ENCODE data around the gene NOX4.
"Not testable (repeated sequence)": the region's sequence is repeated elsewhere in the genome, so short reads cannot be mapped to it uniquely, and the experiment has no call there.

NOX4 gene

DNA sequence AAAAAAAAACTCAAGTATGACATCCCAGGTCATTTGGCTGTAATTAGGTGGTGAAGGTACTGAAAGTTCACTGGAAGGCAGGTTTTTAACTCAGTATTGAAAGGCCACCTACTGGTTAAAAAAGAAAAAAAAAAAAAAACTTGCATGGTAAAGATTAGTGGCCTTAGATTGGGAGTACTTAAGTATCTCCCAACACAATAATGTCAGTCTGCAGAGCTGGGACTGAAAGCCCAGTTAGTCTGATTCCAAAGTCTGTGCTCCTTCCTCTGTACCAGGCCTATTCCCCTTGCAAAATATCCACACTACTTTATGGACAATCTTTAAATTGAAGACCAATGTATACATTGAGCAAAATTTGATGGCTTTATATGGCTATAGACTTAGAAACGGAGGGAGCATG lies 85.5 kb downstream of the NOX4 start:
- in situ Hi-C loops (cut with MboI; ENCODE audit: low sequenced_read_pairs, unreplicated experiment): no loop called here
- TF ChIP-seq, protein P1, sequence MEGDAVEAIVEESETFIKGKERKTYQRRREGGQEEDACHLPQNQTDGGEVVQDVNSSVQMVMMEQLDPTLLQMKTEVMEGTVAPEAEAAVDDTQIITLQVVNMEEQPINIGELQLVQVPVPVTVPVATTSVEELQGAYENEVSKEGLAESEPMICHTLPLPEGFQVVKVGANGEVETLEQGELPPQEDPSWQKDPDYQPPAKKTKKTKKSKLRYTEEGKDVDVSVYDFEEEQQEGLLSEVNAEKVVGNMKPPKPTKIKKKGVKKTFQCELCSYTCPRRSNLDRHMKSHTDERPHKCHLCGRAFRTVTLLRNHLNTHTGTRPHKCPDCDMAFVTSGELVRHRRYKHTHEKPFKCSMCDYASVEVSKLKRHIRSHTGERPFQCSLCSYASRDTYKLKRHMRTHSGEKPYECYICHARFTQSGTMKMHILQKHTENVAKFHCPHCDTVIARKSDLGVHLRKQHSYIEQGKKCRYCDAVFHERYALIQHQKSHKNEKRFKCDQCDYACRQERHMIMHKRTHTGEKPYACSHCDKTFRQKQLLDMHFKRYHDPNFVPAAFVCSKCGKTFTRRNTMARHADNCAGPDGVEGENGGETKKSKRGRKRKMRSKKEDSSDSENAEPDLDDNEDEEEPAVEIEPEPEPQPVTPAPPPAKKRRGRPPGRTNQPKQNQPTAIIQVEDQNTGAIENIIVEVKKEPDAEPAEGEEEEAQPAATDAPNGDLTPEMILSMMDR (IDR thresholded peaks at IDR 0.05; ENCODE audit: borderline replicate concordance, control extremely low read depth, extremely low read depth, insufficient read depth, missing control alignments): no peak
- no peak for DNase-seq (ENCODE audit: low spot score)

- in situ Hi-C loops (cut with MboI; ENCODE audit: low sequenced_read_pairs, unreplicated experiment); DNase-seq (ENCODE audit: low spot score): not testable (repeated sequence)
Measured at GRCh38 chr11:89391654-89392053, 99.5 kb downstream of the NOX4 start.

- in situ Hi-C loops (cut with MboI; ENCODE audit: low sequenced_read_pairs, unreplicated experiment); DNase-seq (ENCODE audit: low spot score): not testable (repeated sequence)
Measured at GRCh38 chr11:89387501-89387900, 103.7 kb downstream of the NOX4 start.

GRCh38 chr11:89382986-89383385 lies 108.2 kb downstream of the NOX4 start:
- in situ Hi-C loops (cut with MboI; ENCODE audit: low sequenced_read_pairs, unreplicated experiment); DNase-seq (ENCODE audit: low spot score): not testable (repeated sequence)

- no peak for DNase-seq (ENCODE audit: low spot score)
- TF ChIP-seq, protein P1 (IDR thresholded peaks at IDR 0.05; ENCODE audit: borderline replicate concordance, control extremely low read depth, extremely low read depth, insufficient read depth, missing control alignments): no peak
- in situ Hi-C loops (cut with MboI; ENCODE audit: low sequenced_read_pairs, unreplicated experiment): no loop called here
Measured at GRCh38 chr11:89381094-89381493, 110.1 kb downstream of the NOX4 start.

DNA sequence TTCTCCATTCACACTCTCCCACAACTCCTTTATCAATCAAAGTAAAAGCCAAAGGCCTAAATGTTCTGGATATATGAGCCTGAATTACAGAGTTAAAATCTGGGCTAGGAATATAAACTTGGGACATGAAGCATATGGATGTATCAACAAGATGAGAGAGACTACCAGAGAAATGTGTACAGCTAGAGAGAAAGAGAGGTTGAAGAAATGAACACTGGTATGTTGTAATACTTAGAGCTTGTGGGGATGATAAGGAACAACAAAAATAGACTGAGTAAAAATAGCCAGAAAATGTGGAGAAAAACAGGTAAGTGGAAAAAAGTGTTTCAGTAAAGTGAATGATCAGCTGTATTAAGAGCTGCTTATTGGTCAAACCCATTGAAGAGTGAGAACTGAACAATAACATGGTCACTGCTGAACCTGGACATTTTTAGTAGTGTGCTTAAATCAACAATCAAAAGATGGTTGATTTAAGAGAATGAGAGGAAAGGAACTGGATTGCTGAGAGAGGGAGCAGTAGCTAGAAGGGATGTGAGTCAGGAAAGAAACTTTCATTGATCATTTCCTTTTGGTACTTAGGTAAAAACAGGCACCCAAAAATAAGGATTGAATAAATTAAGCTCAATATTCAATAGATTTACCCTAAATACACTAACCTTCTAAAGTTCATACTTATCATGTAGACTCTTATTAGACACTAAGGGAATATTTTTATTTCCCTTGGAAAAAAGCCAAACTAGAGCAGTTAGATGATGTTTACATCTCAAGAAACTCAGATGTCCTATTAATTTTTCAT lies 111.0 kb downstream of the NOX4 start:
- in situ Hi-C loops (cut with MboI; ENCODE audit: low sequenced_read_pairs, unreplicated experiment); DNase-seq (ENCODE audit: low spot score): not testable (repeated sequence)

DNA sequence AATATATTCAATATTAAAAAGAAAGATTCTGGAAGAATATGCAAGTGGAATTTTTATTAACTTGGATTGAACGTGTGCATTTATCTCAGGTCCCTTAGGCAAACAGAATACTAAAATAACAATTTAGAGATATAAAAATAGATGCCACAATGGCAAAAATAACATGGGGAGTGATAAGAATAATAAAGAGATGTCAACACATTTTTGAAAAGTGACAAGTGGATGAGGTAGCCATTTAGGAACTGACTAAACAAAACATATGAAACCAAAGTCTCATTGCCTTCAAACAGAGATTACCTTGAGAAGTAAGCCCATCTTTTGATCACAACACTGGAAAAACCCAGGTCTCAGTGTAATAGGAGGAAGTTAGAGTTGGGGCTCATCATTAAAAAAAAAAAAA lies 112.2 kb downstream of the NOX4 start:
- DNase-seq (ENCODE audit: low spot score); in situ Hi-C loops (cut with MboI; ENCODE audit: low sequenced_read_pairs, unreplicated experiment): not testable (repeated sequence)

GRCh38 chr11:89369356-89369755 lies 121.8 kb downstream of the NOX4 start:
- DNase-seq (ENCODE audit: low spot score); in situ Hi-C loops (cut with MboI; ENCODE audit: low sequenced_read_pairs, unreplicated experiment): not testable (repeated sequence)

DNA sequence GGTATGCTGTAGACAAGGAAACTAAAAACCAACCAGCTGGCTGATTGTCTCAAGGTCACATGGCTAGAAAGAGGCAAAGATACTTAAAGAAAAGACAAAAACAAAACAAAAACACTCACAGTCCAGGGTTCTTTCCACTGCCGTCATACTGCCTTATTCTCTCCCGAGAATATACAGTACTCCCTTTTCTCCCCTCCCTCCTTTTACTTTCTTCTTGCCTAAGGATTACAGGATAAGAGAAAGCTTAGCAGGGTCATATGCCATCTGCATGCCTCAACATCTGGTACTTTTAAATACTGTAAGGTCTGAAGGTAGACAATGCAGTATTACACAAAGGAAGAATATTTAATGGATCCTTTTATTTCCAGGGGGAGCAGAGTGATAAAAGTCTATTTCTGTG lies 126.3 kb downstream of the NOX4 start:
- DNase-seq (ENCODE audit: low spot score); in situ Hi-C loops (cut with MboI; ENCODE audit: low sequenced_read_pairs, unreplicated experiment): not testable (repeated sequence)

GRCh38 chr11:89361734-89362133 lies 129.4 kb downstream of the NOX4 start:
- in situ Hi-C loops (cut with MboI; ENCODE audit: low sequenced_read_pairs, unreplicated experiment): no loop called here
- DNase-seq (ENCODE audit: low spot score): no peak
- TF ChIP-seq, protein P1 (IDR thresholded peaks at IDR 0.05; ENCODE audit: borderline replicate concordance, control extremely low read depth, extremely low read depth, insufficient read depth, missing control alignments): no peak

GRCh38 chr11:89359208-89359607 lies 132.0 kb downstream of the NOX4 start:
- DNase-seq (ENCODE audit: low spot score); in situ Hi-C loops (cut with MboI; ENCODE audit: low sequenced_read_pairs, unreplicated experiment): not testable (repeated sequence)

Data from GM13976 (cell line).